Measurements from ENCODE around the gene UBA5. TPM values are rescaled to one million over a fixed set of nuclear protein-coding genes. Genes with fewer than 3 reads are reported as not detected.
"Not testable (repeated sequence)": the region's sequence is repeated elsewhere in the genome, so short reads cannot be mapped to it uniquely, and the experiment has no call there.

UBA5 gene
- total RNA-seq, 4 donors from 2014 or later, result 24.5 to 48.2 (median 35.6) TPM

GRCh38 chr3:132629928-132630327 lies 30.2 kb upstream of the UBA5 start:
- Histone ChIP-seq H3K9me3 (no peaks in the 10 kb centered on the region), H3K27ac (no peak overlapping the region), H3K36me3 (peaks cover 0 to 69% of the 10 kb centered on the region in 2 donors), H3K27me3 (no peaks in the 10 kb centered on the region), H3K4me3 (no peak overlapping the region), H3K4me1 (no peaks in the 10 kb centered on the region)
- WGBS, 2 donors (ENCODE audit: low coverage in 1 of 2), result 42 to 63% methylated on average over 1 of the region's 1 CpG
- TF ChIP-seq EP300 (IDR thresholded peaks at IDR 0.05) (no peak), POLR2A (IDR thresholded peaks at IDR 0.05) (no peak), CTCF (IDR thresholded peaks at IDR 0.05) (no peak), POLR2AphosphoS5 (IDR thresholded peaks at IDR 0.05) (no peak)
- ATAC-seq, result no peak

GRCh38 chr3:132630612-132631011 lies 29.5 kb upstream of the UBA5 start:
- Histone ChIP-seq H3K27ac (no peak overlapping the region), H3K4me3 (no peak overlapping the region), H3K27me3 (no peaks in the 10 kb centered on the region), H3K36me3 (peaks cover 0 to 69% of the 10 kb centered on the region in 2 donors), H3K4me1 (no peaks in the 10 kb centered on the region), H3K9me3 (no peaks in the 10 kb centered on the region)
- WGBS, 2 donors (ENCODE audit: low coverage in 1 of 2), result 91 to 94% methylated on average over 6 to 7 of the region's 7 CpGs
- no peak for ATAC-seq
- TF ChIP-seq POLR2A (IDR thresholded peaks at IDR 0.05), result no peak
- TF ChIP-seq CTCF (IDR thresholded peaks at IDR 0.05), result no peak
- TF ChIP-seq EP300 (IDR thresholded peaks at IDR 0.05), result no peak
- TF ChIP-seq POLR2AphosphoS5 (IDR thresholded peaks at IDR 0.05), result no peak

DNA sequence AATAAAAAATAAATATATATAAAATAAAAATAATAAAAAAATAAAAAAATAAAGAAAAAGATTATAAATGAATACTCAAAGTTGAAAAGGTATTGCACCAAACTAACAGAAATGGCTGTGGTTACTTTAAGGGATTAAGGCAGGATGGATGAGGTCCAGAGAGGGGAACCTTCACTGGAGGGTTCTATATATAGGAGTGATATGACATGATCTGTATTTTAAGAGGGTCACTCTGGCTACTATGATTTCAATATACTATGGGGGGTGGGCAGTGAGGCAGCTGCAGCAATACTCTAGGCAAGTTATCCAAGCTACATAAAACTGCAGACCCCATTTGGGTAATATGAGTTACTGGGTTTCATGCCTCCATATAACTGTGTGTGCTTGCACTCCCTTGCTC lies 25.1 kb upstream of the UBA5 start:
- Histone ChIP-seq H3K27me3 (no peaks in the 10 kb centered on the region), H3K9me3 (no peaks in the 10 kb centered on the region), H3K4me1 (no peaks in the 10 kb centered on the region), H3K36me3 (peaks cover 11 to 76% of the 10 kb centered on the region in 2 donors), H3K4me3 (no peak overlapping the region), H3K27ac (no peak overlapping the region)
- no peak for ATAC-seq
- no peak for TF ChIP-seq POLR2AphosphoS5 (IDR thresholded peaks at IDR 0.05)
- TF ChIP-seq POLR2A (IDR thresholded peaks at IDR 0.05), result no peak
- TF ChIP-seq CTCF (IDR thresholded peaks at IDR 0.05), result no peak
- no peak for TF ChIP-seq EP300 (IDR thresholded peaks at IDR 0.05)

- ATAC-seq, result no peak
- TF ChIP-seq POLR2A (IDR thresholded peaks at IDR 0.05), result no peak
- TF ChIP-seq EP300 (IDR thresholded peaks at IDR 0.05), result no peak
- TF ChIP-seq CTCF (IDR thresholded peaks at IDR 0.05), result no peak
- no peak for TF ChIP-seq POLR2AphosphoS5 (IDR thresholded peaks at IDR 0.05)
- Histone ChIP-seq H3K27ac (no peak overlapping the region), H3K27me3 (no peaks in the 10 kb centered on the region), H3K9me3 (no peaks in the 10 kb centered on the region), H3K4me1 (no peaks in the 10 kb centered on the region), H3K4me3 (no peak overlapping the region), H3K36me3 (peaks cover 11 to 71% of the 10 kb centered on the region in 2 donors)
- 19 to 25% methylated on average over 1 of the region's 1 CpG for whole genome bisulfite sequencing, 2 donors (ENCODE audit: low coverage in 1 of 2)
These were observed 22.5 kb upstream of the UBA5 start for GRCh38 chr3:132637590-132637989.

DNA sequence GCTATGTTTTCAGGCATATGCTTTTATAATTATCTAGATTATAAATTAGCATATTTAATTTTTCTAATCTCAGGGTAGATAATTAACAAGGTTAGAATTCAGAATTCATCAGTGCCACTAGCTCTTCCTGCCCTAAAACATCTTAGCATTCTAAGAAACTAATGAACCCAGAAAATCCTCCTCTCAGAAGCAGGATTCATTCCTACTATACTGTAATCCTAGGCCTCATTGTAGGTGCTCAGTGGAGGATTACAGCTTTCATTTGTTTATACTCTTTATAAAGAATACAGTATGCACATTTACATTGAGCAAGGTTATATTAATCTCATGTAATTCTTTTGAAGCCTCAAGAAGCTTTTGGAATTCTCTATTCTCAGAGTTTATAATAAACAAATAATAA lies 21.4 kb upstream of the UBA5 start:
- Histone ChIP-seq H3K4me3 (no peak overlapping the region), H3K27ac (no peak overlapping the region), H3K9me3 (no peaks in the 10 kb centered on the region), H3K36me3 (peaks cover 11 to 76% of the 10 kb centered on the region in 2 donors), H3K27me3 (no peaks in the 10 kb centered on the region), H3K4me1 (no peaks in the 10 kb centered on the region)
- TF ChIP-seq EP300 (IDR thresholded peaks at IDR 0.05), result no peak
- no peak for TF ChIP-seq POLR2A (IDR thresholded peaks at IDR 0.05)
- no peak for TF ChIP-seq POLR2AphosphoS5 (IDR thresholded peaks at IDR 0.05)
- no peak for TF ChIP-seq CTCF (IDR thresholded peaks at IDR 0.05)
- ATAC-seq, result no peak

- H3K36me3 ChIP-seq, result peaks cover 11 to 63% of the 10 kb centered on the region in 2 donors
- H3K27ac ChIP-seq, H3K9me3 ChIP-seq, H3K4me1 ChIP-seq, H3K27me3 ChIP-seq, H3K4me3 ChIP-seq, ATAC-seq: not testable (repeated sequence)
- WGBS, 2 donors (ENCODE audit: low coverage in 1 of 2), result 90% methylated on average over 2 of the region's 2 CpGs; no CpG with 5 or more reads in 1 of the 2 donors
These were observed 18.7 kb upstream of the UBA5 start for GRCh38 chr3:132641427-132641826.
